ENCODE results near the gene DSTN. TPM values are rescaled to one million over a fixed set of nuclear protein-coding genes. Genes with fewer than 3 reads are reported as not detected.

Gene DSTN
- total and polyA plus RNA-seq, 2 of the 4 experiments (the other 2 are of a cell fraction) = 221 to 269 TPM

DNA sequence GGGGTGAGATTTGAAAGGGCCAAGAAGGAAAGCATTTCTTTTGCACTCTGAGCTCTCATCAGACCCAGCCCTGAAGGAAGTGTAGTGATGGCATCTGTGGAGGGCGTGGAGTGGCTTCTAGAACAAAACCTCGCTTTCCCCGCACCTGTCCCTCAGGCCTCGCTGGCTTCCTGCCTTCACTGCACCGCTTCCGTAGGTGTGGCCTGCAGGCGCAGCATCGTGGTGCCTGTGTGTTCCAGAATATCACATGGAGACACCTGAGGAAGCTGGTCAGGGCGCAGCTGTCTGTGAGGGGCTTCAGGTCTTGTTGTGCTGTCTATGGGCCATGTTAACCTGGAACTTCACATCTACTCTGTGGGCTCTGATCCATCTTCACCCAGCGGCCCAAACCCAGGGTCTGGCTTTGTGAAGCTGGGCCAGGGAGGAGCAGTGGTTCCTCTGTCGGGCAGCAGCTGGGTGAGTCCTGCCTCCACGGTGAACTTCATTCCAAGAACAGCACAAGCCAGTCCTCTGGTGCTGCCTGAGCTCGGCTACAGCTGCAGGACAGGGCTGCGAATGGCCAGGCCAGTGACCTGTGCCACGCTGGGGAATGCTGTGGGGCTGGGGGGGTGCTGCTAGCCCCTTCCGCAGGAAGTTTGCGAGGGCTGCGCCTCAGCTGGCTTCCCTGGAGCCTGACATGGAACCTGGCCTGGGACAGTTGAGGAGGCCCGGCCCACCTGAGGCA, 40.9 kb downstream of the DSTN start:
- no peak for DNase-seq
- no peak overlapping the region for H3K9ac ChIP-seq (ENCODE audit: low read depth, low read length)
- POLR2A ChIA-PET (ENCODE audit: unreplicated experiment) = no interaction called here
- no peaks in the 10 kb centered on the region for H3K27me3 ChIP-seq (ENCODE audit: control insufficient read depth, insufficient read depth, low read length)
- in situ Hi-C loops (cut with MboI; ENCODE audit: low sequenced_read_pairs) (loop anchor here (5.0 kb wide), 1 partner anchor 73 kb away; no protein-coding TSS in a partner anchor), dilution Hi-C loops (cut with HindIII; ENCODE audit: low sequenced_read_pairs, unreplicated experiment) (no loop called here), intact Hi-C loops (cut with micrococcal nuclease) (loop anchor here (5.0 to 10.0 kb wide), 2 partner anchors 106 to 808 kb away; no protein-coding TSS in a partner anchor)
- no peaks in the 10 kb centered on the region for H3K9me3 ChIP-seq (ENCODE audit: control insufficient read depth, insufficient read depth, low read length)
- no peak overlapping the region for H3K18ac ChIP-seq (ENCODE audit: low read depth, low read length)
- H2BK5ac ChIP-seq (ENCODE audit: low read depth, low read length, poor library complexity, severe bottlenecking) = no peak overlapping the region
- no peak overlapping the region for H3K14ac ChIP-seq (replicated peaks; ENCODE audit: low read depth, low read length)
- no peak overlapping the region for H3K56ac ChIP-seq (ENCODE audit: extremely low read depth, insufficient read depth, low read length)
- no peak overlapping the region for H2BK120ac ChIP-seq (ENCODE audit: low read depth, low read length)
- no peak overlapping the region for H4K8ac ChIP-seq (ENCODE audit: low read depth in 2 of 2, low read length in 2 of 2)
- no peak overlapping the region for H4K91ac ChIP-seq (ENCODE audit: insufficient read depth, low read depth, low read length)
- WGBS, 2 experiments (ENCODE audit: extremely low coverage in 2 of 2, insufficient read length in 1 of 2) = 86% methylated on average over 13 of the region's 19 CpGs; no CpG with 5 or more reads in 1 of the 2 experiments
- H3K27ac ChIP-seq (ENCODE audit: insufficient read depth, low read length) = no peak overlapping the region
- peaks cover 43% of the 10 kb centered on the region for H3K36me3 ChIP-seq (ENCODE audit: control insufficient read depth, insufficient read depth, low read length)
- peaks cover 8 to 62% of the 10 kb centered on the region in 2 experiments; a peak in 3 of 4 replicates for H3K79me1 ChIP-seq (ENCODE audit: low read depth in 1 of 2, low read length in 2 of 2)
- no peaks in the 10 kb centered on the region; the same call in 1 of the 2 replicates for H3K4me1 ChIP-seq (ENCODE audit: control insufficient read depth, insufficient read depth, low read length)
- no peak overlapping the region for H3K4me3 ChIP-seq (ENCODE audit: insufficient read depth, low read depth, low read length)
- no peak overlapping the region for H3K23ac ChIP-seq (ENCODE audit: low read depth, low read length)
- peak overlapping the region; percentile 56 for H2AK9ac ChIP-seq (replicated peaks; ENCODE audit: low read depth, low read length, poor library complexity)
- H2AFZ ChIP-seq (replicated peaks; ENCODE audit: low read length, poor library complexity) = peak overlapping the region; percentile 51
- CTCF ChIA-PET = interaction anchor here (0.6 to 1.4 kb wide), 3 partner anchors 66 to 328 kb away, joined by 3 read pairs; no protein-coding TSS in a partner anchor
- no peak overlapping the region for H3K4ac ChIP-seq (ENCODE audit: low read depth, low read length)
- no peak for TF ChIP-seq MXI1 (IDR thresholded peaks at IDR 0.05; ENCODE audit: borderline replicate concordance, low read depth, low read length)
- no peak for TF ChIP-seq NFE2L2 (IDR thresholded peaks at IDR 0.05; ENCODE audit: low read depth, low read length)
- H2BK20ac ChIP-seq (ENCODE audit: low read depth, low read length) = no peak overlapping the region
- H3K4me2 ChIP-seq (ENCODE audit: low read depth, low read length) = no peak overlapping the region
- BruUV-seq (replicated peaks) = no TSS peak
- no peak overlapping the region for H2BK15ac ChIP-seq (ENCODE audit: low read depth, low read length)
- no peak overlapping the region for H2AK5ac ChIP-seq (ENCODE audit: low read depth, low read length)
- no peak overlapping the region for H4K5ac ChIP-seq (ENCODE audit: low read depth, low read length)
- no peaks in the 10 kb centered on the region for H3K9me1 ChIP-seq (ENCODE audit: insufficient read depth, low read length)
- peak; percentile 9 for ATAC-seq (ENCODE audit: low read depth)
- peaks cover 78% of the 10 kb centered on the region for H4K20me1 ChIP-seq (ENCODE audit: insufficient read depth, low read length)
